B cell (primary cell): ENCODE data around the gene LHFPL6.

Experiments
- CTCF ChIP-seq: fragments of 200-600 bp; IDR thresholded peaks from one replicate; pipeline ENCODE4 v1.8.0; 2022; ENCODE audit warnings: antibody characterized with exemption, mild to moderate bottlenecking
- EZH2 ChIP-seq: IDR thresholded peaks from 2 replicates; pipeline ENCODE4 v1.6.1; 2012; ENCODE audit warnings: borderline replicate concordance, low read depth, mild to moderate bottlenecking, moderate library complexity, low read length; ENCODE audit not compliant: insufficient read depth, poor library complexity, severe bottlenecking

GRCh38 chr13:39399102-39399501 lies 203.9 kb downstream of the LHFPL6 start:
- TF ChIP-seq CTCF (no peak), EZH2 (no peak)
